SK-N-SH treated with all-trans-retinoic acid at 6 μM for 48 hours (cell line): Measurements from ENCODE around the gene RASA4B.

Source experiments
- ARNTL ChIP-seq: fragments of 450-650 bp; formaldehyde crosslinking; IDR thresholded peaks from 2 replicates; pipeline ENCODE4 v1.5.0; 2020; ENCODE audit warnings: low read depth, mild to moderate bottlenecking, moderate library complexity, borderline replicate concordance
- BACH2 ChIP-seq: fragments of 250-450 bp; sonication (Bioruptor Pico); IDR thresholded peaks from 2 replicates; pipeline ENCODE4 v1.9.0; 2021; ENCODE audit warnings: mild to moderate bottlenecking, borderline replicate concordance
- TCF4 ChIP-seq: fragments of 250-450 bp; sonication (Bioruptor Pico); IDR thresholded peaks from 2 replicates; pipeline ENCODE4 v1.8.0; 2021; ENCODE audit warnings: mild to moderate bottlenecking, moderate library complexity, borderline replicate concordance
- ZFP30 ChIP-seq: fragments of 450-650 bp; formaldehyde crosslinking; IDR thresholded peaks from 2 replicates; pipeline ENCODE4 v1.5.0; 2022; ENCODE audit warnings: mild to moderate bottlenecking, moderate library complexity
- ZNF70 ChIP-seq: fragments of 450-650 bp; formaldehyde crosslinking; IDR thresholded peaks from 2 replicates; pipeline ENCODE4 v1.5.0; 2020; ENCODE audit warnings: mild to moderate bottlenecking, moderate library complexity
- ZNF8 ChIP-seq: fragments of 450-650 bp; formaldehyde crosslinking; IDR thresholded peaks from 2 replicates; pipeline ENCODE4 v1.5.0; 2020; ENCODE audit warnings: mild to moderate bottlenecking, moderate library complexity

DNA sequence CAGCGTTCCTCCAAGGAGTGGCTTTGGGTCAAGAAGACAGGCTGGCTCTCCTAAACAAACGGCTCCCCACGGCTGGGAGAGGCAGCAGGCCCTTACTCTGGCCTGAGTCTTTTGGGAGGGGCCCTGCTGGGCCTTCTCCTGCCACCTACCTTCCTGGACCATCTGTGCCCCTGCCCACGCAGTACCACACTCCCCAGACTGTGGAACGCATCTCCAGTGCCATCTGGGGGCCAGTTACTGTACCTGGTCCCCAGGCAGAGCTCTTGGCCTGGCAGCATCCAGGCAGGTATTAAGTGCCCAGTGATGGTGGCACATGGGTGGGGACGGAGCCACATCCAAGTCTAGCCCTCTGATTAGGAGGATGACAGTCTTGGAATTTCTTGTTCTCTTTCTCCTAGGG is 67.3 kb downstream of the RASA4B start:
- no peak for TF ChIP-seq BACH2 (CRISPR knock-in tag)
- no peak for TF ChIP-seq TCF4 (CRISPR knock-in tag)
- no peak for TF ChIP-seq ZNF8 (CRISPR knock-in tag)
- TF ChIP-seq ZNF70: no peak
- TF ChIP-seq ARNTL (CRISPR knock-in tag): no peak
- TF ChIP-seq ZFP30 (CRISPR knock-in tag): no peak
